ENCODE measurements around the gene AOPEP.

- TF ChIP-seq POLR2AphosphoS5 (IDR thresholded peaks at IDR 0.05): no peak
- no peak for TF ChIP-seq CTCF (IDR thresholded peaks at IDR 0.05; ENCODE audit: poor library complexity, severe bottlenecking)
- TF ChIP-seq EZH2 (IDR thresholded peaks at IDR 0.05; ENCODE audit: borderline replicate concordance, insufficient read depth, low read length, poor library complexity, severe bottlenecking): no peak
- TF ChIP-seq TAF1 (IDR thresholded peaks at IDR 0.05; ENCODE audit: low read depth): no peak
- TF ChIP-seq SMC3 (conservative IDR thresholded peaks at IDR 0.05; ENCODE audit: poor library complexity): no peak
- no peak for TF ChIP-seq EP300 (conservative IDR thresholded peaks at IDR 0.05; ENCODE audit: poor library complexity, severe bottlenecking)
- no peak for TF ChIP-seq MXI1 (conservative IDR thresholded peaks at IDR 0.05; ENCODE audit: poor library complexity, severe bottlenecking)
Measured at GRCh38 chr9:94690344-94690743, 36.2 kb upstream of the AOPEP start.
